GM19351 (cell line): ENCODE data around the gene VAV2.
"Not testable (repeated sequence)": the region's sequence is repeated elsewhere in the genome, so short reads cannot be mapped to it uniquely, and the experiment has no call there.

ENCODE experiments used
- ATAC-seq: cut with Tn5 transposase; IDR thresholded peaks from one replicate; pipeline ENCODE4 v1.9.1; 2021; ENCODE audit warnings: mild to moderate bottlenecking, moderate library complexity; ENCODE audit not compliant: unreplicated experiment

Gene VAV2

GRCh38 chr9:133971981-133972941 is 19.9 kb downstream of the VAV2 start:
- ATAC-seq = no peak

DNA sequence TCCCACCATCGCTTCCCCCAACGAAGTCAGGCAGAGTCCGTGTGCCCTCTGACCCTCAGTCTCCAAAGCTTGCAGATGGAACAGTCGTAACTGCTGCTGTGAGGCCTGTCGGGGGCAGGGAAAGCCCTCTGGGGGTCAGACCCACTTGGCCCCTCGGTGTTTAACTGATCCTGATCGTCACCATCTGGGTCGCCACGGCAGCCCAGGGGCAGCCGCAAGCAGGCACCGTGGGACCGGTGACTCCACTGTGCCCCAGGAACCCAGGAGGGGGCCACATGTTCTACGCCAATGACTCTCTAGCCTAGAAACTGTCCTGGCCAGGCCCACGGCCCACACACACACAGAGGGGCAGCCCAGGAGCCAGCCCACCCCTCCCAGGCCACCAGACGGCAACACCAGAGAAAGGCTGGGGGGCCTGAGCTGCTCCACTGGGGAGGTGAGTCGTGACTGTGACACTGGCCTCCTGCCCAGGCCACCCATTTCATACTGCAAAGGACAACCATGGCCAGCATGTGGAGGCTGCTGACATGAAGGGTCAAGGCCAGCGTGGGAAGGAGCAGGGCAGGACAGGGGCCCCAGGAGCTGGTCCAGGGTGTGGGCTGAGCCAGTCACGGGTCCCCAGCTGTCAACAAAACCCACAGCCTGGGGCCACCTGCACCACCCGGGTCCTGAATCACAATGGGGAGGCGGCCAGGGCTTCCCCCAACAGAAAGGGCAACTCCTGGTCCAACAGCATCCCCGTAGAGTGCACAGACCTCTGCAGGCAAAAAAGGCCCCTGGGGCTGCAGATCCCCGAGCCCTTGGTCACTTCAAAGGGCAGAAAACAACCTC is 20.8 kb downstream of the VAV2 start:
- no peak for ATAC-seq

DNA sequence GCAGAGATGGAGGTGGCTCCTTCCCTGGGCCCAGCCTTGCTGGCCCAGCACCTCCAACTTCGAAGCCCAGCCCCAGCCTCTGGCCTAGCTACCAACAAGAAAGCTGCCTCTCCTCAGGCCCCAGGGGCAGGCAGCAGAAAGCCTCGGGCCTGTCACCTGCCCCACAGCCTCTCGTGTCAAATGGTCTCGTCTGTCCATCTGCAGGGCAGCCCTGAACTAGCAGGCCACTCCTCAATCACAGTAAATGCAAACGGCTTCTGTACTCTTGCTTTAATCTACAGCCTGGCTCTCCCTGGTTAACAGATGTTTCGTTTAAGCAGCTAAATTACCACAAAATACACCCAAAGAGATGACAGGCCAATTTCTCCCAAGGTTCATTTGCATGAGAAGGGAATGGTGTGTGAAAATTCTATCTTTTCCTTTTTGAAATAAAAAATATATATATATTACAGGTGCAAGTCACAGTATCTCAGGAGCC is 21.5 kb downstream of the VAV2 start:
- ATAC-seq = no peak

DNA sequence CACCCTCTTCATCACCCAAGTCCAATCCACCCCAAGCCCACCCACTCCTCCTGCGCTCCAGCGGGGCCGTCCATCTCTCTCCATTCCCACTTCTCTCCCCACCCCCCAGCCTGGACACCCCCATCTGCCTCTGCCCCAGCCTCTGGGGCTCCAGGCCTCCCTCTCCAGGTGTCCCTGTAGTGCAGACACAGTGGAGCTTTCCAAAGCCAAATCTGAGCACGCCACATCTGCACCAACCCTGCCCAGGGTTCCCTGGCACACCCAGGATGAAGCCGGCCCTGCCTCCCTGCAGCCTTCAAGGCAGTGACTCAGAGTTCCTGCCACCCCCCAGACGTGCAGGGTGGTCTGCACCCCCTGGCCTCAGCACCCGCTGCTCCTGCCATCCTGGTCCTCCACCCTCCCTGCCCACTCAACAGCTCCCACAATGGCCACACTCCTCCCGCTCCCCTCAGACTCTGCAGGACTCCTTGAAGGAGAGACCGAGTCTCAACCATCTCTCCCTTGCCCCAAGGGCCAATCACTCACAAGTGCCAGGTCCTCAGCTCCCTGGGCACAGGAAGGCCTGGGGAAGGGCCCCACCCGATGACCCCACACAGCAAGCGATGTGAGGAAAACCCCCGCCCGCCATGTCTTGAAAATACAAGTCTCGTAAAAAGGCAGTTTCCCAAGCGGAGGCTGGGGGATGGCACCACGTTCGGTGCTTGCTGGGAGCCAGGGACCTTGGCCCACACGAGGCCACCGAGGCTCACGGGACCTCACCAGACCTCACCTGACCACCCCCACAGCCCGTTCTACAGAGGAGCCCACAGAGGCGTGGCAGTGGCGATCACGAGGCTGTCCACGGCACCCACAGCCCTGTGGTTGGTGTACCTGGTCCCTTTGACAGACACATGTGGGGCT is 22.2 kb downstream of the VAV2 start:
- ATAC-seq = no peak

DNA sequence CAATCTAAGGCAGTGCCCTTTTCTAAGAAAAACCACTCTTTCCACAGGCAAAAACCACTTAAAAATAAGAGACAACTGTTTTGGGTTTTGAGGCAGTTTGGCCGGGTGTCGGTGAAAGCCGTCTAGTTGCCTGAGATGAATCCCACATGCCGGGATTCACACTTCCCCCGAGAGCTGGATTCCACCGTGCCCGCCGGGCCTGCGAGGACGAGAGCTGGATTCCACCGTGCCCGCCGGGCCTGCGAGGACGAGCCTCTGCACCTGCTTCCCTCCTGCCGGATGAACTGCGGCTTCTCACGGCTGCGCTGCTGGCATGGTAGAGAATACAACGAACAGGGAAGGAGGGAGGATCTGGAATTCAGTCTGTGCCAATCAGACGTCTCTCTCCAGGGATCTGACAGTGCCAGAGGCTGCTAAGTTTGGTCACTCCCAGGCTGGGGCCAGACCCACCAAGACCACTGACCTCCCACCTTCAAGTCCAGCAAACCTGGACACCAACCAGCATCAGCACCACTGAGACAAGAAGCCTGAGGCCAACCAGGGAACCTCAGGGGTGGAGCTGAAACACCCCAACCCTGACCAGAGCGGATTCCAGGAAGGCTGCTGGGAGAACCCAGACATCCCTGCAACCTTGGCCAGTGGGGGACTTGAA is 23.0 kb downstream of the VAV2 start:
- ATAC-seq = no peak

- no peak for ATAC-seq
These were observed 23.7 kb downstream of the VAV2 start for GRCh38 chr9:133968428-133968827.

- no peak for ATAC-seq
These were observed 24.9 kb downstream of the VAV2 start for GRCh38 chr9:133967024-133967741.

DNA sequence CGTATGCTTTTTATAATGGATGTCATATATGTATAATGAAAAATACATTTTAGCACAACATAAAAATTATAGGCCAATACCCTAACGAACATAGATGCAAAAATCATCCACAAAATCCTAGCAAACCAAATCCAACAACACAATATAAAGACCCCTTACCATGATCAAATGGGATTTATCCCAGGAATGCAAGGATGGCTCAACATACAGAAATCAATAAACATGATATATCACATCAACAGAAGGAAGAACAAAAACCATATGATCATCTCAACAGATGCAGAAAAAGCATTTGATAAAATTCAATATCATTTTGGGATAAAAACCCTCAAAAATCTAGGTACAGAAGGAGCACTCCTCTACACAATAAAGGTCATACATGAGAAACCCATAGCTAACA is 27.7 kb downstream of the VAV2 start:
- no peak for ATAC-seq

DNA sequence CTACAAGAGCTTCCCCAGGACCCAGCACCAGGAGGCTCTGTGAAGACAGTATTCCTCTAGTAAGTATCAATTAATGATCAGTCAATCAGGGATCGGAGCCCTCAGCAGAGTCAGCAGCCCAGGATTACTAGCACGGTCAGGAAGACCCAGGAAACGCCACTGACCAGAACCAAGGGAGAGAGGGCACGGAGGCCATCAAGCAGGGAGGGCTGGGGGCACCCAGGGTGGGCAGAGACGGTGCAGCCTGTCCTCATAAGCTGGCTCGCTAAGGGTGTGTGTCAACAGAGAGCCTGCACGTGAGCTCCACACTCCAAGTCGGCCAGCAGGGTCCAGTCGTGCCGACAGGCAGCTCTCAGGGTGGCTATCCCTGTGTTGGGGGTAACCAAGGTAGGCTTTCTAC is 29.0 kb downstream of the VAV2 start:
- ATAC-seq = no peak

GRCh38 chr9:133962341-133962740 is 29.8 kb downstream of the VAV2 start:
- ATAC-seq = no peak

DNA sequence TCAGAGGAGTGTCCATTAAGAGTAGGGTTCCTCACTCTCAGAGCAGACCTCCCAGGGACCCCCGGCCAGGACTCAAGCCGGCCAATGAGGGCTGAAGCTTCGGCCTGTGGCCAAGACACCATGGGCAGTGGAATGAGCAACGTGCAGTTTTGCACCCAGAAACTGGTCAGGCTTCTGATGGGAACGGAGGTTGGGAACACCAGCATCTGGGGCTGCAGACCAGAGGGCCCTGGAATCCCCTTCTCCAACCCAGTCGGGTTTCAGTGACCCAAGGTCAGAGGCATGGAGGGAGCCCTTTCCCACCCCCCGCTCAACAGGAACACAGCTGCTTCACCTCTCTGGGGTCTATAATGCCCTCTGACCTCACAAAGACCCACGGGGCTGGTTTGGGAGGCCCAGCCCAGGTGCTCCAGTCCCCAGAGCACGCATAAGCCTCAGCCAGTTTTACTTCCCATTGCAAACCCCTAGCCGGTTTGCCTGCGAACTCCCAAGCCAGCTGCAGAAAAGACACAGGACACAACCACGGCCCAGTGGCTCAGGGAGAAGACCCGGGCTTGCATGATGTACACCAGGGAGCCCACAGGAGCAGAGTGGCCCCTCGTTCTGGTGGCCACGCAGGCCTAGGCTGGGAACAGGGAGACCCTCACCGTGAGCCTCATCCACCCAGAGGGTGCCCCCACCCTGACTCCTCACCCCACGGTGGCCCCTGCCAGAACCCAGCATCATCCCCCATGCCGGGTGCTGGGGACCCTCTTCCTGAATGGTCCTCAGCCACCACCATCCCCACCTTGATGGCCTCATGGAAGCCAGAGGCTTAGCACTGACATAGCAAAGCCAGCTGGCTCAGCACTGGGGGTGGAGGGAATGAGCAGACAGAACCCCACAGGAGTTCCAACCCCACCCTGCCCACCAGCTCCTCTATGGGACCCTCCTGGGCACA is 30.6 kb downstream of the VAV2 start:
- ATAC-seq = no peak

GRCh38 chr9:133960568-133961129 is 31.5 kb downstream of the VAV2 start:
- ATAC-seq = no peak

GRCh38 chr9:133959966-133960567 is 32.1 kb downstream of the VAV2 start:
- no peak for ATAC-seq

DNA sequence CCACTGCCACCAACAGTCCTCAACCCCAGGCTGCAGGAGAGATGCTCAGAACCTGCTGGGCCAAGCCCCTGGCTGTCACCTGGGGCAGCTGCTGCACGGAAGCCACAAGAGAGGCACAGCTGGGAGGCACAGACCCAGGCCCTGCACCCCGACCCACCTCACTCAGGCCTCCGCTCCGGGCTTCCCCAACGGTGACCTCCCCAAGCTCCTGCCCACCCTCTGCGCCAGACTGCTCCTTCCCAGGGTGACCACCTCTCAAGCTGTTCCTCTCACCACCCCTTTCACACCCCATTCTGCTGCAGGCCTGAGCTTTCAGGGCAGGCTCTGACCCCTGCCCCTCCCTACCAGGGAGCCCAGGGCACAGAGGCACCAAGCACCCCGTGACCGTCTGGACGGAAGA is 33.0 kb downstream of the VAV2 start:
- peak; percentile 7 for ATAC-seq

DNA sequence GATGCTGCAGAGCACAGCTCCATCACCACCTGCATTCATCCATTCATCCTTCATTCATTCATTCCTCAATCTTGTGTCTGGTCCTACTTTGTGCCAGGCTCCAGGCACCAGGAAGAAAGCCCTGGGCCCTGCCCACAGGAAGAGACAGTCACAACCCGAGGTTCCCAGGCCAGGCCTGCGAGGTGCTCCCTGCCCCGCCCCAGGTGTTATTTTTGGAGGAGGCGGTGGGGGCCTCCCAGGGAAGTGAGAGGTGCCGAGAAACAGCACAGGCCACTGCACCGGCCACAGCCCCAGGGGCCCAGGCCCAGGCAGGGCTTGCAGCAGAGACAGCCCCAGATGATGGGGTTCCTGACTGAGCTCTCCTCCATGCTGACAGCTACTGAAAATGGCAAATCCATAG is 33.4 kb downstream of the VAV2 start:
- peak; percentile 43 for ATAC-seq

DNA sequence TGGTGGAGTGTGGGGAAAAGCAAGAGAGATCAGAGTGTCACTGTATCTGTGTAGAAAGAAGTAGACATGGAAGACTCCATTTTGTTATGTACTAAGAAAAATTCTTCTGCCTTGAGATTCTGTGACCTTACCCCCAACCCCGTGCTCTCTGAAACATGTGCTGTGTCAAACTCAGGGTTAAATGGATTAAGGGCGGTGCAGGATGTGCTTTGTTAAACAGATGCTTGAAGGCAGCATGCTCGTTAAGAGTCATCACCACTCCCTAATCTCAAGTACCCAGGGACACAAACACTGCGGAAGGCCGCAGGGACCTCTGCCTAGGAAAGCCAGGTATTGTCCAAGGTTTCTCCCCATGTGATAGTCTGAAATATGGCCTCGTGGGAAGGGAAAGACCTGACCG is 34.4 kb downstream of the VAV2 start:
- ATAC-seq = not testable (repeated sequence)

GRCh38 chr9:133957328-133957727 is 34.8 kb downstream of the VAV2 start:
- ATAC-seq = no peak
